Ammon's horn (tissue), 1 donor: Measurements from ENCODE around the gene FBXW9.
"Not testable (repeated sequence)": the region's sequence is repeated elsewhere in the genome, so short reads cannot be mapped to it uniquely, and the experiment has no call there.

ENCODE experiments used
- DNase-seq: peaks from one replicate; pipeline ENCODE4 v3.0.0-alpha.2; 2016; ENCODE audit warnings: low spot score

The FBXW9 gene

DNA sequence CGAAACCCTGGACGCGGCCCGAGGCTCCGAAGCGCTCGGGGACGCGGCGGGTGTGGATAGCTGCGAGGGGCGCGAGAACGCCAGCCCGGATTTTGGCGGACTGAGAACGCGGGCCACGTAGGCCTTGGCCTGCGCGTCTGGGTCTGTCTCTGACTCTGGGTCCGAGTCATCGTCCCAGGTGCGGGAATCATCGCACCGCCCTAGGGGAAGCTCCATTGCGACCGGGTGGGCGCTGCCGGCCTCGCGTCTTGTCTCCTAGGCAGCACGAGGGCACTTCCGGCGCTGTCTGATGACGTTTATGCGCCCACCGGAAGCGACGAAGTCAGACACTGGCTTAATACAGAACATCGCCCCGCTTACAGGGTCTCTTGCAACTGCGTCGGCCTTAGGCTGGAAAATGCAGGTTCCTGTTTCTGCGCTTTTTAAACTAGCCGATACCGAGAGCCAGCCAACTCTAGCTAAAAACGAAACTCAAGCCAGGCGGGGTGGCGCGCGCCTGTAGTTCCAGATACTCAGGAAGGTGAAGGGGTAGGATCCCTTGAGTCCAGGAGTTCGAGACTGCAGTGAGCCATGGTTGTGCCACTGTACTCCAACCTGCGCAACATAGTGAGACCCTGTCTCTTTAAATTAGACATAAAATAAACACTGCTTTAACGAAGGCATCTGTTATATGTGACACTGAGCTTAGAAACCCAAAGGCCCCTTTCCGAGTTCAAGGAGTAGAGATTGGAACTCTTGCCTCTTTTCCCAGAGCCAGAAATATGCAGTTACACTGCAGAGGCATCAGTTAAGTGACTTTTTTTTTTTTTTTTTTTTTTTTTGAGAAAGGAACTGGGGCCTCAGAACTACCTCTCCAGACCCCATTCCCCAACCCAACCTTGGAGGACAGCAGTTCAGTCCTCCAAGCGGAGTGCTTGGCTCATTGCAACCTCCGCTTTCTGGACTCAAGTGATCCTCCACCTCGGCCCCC lies at the start of gene FBXW9:
Gene FBXW9 (minus strand): TSS at position 266 of the 970 bp plus-strand sequence. CDS start 50 bp downstream, at position 216.
- DNase-seq: peak; percentile 97

DNA sequence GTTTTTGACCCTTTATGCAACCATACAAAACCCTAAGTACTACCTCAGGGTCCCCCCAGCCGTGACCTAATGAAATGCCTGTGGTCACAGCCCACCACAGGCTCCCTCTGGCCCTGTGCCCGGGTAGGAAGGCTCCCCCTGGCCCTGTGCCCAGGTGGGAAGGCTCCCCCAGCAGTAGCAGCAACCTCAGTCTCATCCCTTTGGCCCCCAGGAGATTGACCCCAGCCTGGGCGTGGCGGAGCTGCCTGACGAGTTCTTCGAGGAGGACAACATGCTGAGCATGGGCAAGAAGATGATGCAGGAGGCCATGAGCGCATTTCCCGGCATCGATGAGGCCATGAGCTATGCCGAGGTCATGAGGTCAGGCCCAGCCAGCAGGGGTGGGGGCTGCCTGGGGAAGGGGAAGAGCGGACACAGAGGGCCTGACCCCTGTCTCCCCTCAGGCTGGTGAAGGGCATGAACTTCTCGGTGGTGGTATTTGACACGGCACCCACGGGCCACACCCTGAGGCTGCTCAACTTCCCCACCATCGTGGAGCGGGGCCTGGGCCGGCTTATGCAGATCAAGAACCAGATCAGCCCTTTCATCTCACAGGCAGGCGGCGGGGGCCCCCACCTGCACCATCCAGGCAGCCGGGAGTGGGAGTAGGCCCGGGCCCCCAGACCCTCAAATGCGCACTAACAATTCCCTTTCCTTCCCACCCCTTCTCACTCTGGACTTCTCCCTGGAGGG lies 48.9 kb upstream of the FBXW9 start:
- DNase-seq: no peak

DNA sequence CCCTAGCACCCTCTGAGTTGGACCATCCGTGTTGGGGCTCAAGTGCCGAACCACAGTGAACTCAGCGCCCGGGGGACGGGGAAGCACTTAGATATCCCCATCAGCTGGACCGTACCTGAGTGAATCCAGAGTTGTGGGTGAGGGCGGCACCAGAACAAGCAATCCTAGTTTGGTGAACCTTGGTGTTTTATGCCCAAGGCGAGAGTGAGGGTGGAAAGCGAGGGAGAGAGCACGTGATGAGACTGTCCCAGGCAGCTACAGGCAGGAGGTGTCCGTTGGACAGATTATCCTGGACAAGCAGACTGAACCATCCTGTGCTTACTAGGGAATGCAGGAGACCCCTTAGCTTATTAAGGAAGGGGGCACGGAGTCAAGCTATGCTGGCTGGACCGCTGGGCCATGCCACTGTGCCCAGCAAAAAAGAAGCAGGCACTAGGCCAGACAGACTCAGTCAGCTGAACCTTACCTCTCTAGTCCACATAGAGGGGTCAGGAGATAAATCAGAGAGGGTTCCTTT lies 41.5 kb upstream of the FBXW9 start:
- DNase-seq: no peak

DNA sequence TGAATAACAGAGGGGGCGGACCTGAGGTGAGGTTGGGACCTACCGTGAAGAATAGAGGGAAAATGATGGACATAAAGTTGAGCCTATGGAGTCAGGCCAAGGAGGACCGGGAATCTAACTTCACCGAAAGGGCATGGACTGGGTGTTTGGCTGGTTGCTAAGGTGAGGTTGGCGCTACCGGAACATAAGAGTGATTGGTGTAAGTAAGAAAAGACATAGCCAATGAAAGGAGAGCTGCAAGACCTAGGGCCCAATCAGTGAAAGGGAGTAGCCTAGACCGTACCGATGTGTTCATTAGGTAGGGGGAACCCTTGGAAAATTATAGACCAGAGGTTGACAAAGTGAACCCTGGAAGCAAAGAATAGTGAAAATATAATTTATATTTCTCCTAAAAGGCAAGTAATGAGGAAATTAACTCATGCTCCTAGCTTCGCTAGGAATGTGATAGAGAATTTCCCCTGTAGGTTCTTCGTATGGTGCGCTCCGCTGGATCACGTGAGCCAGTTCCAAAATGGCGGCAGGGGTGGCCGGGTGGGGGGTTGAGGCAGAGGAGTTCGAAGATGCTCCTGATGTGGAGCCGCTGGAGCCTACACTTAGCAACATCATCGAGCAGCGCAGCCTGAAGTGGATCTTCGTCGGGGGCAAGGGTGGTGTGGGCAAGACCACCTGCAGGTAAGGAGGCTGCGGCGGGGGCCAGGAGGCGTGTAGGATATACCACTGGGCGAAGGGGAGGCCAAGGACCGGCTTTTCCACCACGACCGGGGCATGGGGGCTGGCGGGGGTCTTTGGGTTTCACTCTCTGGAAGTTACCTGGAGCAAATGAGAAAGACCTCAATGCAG lies 40.8 kb upstream of the FBXW9 start, which contains the start of gene GET3:
Gene GET3 (plus strand): TSS at position 503 of the 840 bp plus-strand sequence. CDS start 9 bp downstream, at position 512.
- DNase-seq: peak; percentile 99

DNA sequence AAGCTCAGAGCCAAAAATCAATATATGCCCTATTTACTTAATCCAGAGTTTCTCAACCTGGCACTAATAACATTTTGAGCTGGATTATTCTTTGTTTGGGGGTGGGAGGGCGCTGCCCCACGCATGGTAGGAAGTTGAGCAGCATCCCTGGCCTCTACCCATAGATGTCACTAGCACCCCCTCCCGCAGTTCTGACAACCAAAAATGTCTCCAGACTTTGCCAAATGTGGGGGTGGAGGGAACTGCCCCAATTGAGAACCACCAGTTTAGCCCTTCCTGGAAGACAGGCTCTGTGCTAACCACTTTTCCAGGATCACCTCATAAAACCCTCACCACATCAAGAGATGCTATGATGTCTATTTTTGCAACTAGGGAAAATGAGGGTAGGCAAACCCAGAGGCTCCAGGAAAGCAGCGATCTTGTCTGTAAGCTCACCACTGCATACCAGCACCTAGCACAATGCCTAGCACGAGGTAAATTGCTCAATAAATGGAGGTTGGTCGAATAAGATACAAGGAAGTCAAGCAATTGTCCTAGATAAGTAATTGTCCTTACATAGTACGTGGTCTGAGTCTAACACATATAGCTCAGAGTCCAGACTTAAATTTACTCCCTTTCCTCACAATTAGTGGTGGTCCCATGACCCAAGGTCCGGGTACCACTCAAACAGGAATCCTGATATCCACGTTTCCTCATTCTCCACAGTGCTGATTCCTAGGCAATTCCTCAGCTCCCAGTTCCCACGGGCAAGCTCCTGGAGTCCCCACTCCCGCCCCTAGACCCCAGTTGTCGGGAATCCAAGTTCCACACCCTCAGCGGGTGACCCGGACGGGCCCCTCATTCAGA lies 37.2 kb upstream of the FBXW9 start:
- DNase-seq: peak; percentile 23

DNA sequence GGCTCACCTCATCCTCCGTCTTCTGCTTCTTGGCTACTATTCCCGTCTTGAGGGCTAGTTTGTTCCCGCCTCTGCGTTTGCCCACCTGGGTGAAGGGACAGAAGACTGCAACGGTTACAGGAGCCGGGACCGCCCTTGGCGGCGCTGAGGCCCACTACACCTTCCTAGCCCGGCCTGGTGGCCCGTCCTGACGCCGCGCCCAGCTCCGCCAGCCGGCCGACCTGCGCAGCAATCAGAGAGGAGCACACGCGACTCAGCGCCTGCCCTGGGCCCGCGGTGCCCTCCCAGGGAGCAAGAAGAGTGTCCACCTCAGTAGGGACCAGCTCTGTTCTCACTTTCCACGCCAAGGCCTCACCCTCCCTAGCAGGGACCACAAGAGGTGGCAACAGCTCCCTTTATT lies 34.9 kb upstream of the FBXW9 start:
- no peak for DNase-seq

DNA sequence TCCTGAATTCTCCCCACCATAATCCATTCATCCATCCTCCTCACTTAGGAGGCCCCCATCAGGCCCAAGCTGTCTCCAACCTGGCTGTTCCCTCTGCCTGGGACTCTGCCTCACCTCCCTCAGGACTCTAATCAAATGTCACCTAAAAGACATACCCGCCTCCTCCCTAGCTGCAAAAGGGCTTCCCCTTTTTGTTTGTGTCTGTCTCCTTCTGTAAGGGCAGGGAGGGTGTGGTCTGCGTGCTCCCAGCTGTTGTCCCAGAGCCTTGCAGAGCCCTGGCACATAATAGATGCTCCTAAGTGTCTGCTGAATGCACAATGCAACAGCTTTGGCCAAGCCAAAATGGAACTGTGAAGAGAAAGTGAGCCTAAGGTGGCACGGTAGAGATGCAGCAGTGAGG lies 33.6 kb upstream of the FBXW9 start:
- DNase-seq: no peak

DNA sequence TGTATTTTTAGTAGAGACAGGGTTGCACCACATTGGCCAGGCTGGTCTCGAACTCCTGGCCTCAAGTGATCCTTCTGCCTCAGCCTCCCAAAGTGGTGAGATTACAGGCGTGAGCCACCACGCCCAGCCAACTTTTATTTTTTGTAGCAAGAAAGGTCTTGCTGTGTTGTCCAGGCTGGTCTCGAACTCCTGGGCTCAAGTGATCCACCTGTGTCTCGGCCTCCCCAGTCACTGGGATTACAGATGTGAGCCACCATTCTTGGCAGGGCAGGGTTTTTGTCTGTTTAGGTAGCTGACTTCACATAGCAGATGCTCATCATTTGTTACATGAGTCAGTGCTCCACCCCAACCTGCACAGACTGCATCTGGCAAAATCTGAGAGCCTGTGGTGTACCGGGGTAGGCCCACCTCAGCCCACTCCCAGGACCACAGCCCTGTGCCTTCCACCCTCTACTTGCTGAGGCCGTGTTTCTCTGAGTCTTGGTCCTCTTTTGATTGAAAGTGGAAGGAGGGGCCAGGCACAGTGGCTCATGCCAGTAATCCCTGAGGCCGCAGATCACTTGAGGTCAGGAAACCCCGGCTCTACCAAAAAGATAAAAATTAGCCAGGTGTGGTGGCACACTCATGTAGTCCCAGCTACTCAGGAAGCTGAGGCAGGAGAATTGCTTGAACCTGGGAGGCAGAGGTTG lies 31.5 kb upstream of the FBXW9 start:
- DNase-seq: no peak

DNA sequence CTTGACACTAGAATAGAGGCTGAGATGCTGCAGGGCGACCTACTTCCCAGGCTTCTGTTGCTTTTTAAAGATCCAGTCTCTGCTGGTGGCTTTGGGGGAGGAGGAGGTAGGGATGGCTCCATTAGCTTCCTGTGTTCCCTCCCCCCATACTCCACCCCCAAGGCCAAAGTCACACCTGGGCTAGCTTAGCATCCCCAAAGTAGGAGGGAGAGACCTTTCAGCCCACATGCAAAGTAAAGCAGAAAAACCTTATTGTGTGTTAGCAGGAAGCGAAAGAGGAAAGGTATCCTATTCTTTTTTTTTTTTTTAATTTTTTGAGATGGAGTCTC lies 30.5 kb upstream of the FBXW9 start:
- no peak for DNase-seq

DNA sequence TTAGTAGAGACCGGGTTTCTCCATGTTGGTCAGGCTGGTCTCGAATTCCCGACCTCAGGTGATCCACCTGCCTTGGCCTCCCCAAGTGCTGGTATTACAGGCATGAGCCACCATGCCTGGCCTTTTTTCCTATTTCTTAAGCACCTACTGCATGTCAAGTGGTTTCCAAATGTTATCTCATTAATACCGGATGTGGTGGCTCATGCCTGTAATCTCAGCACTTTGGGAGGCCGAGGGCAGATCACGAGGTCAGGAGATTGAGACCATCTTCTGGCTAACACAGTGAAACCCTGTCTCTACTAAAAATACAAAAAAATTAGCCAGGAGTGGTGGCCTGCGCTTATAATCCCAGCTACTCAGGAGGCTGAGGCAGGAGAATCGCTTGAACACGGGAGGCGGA lies 29.2 kb upstream of the FBXW9 start:
- not testable (repeated sequence) for DNase-seq

DNA sequence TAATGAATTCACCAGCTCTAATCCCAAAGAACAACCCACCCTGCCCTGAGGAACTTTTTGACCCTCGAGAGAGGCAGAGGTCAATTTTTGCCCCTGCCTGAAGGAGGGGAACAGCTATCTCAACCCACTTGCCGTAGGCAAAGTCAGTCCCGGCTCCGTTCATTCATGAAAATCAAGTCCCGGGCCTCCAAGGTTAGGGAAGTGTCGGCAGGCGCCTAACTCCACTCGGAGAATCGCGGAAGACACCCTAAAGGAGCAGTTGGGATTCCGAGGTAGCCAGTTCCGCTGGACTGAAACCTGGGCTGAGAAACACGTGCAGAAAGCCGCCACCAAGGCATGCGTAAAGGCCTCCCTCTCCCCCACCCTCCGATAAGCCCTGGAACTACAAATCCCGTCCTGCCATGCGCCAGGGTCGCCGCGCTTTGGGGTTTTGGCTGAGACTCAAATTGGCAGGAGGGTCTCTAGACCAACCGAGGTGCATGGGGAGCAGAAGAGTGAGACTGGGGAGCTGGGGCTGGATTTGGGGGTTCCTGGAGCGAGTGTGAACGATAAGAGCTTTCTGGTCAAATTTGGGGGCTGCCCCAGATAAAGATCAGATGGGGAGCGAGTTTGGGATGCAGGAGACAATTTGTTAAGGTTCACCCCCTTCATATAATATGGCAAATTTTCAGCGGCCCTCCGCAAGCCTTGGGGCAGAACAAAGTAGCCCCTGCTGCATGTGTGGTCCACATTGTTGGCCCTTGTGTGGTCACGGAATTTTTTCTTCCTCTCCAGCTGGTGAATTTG lies 27.4 kb upstream of the FBXW9 start, which contains the start of gene TNPO2:
Gene TNPO2 (minus strand): TSS at position 292 of the 786 bp plus-strand sequence. CDS start 2,955 bp downstream, outside the sequence.
- peak; percentile 73 for DNase-seq

DNA sequence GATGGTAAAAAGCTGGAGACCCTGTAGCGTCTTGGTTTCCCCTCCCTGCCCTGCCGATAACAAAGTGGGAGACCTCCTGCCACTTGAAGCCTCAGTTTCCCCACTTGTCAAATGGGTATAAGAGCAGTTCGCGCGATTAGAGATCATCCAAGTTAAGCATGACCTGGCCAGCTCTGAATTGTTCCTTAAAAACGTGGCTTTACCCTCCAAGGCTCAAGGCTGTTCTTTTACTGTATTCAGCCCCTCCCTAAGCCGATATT lies 26.9 kb upstream of the FBXW9 start:
- no peak for DNase-seq

DNA sequence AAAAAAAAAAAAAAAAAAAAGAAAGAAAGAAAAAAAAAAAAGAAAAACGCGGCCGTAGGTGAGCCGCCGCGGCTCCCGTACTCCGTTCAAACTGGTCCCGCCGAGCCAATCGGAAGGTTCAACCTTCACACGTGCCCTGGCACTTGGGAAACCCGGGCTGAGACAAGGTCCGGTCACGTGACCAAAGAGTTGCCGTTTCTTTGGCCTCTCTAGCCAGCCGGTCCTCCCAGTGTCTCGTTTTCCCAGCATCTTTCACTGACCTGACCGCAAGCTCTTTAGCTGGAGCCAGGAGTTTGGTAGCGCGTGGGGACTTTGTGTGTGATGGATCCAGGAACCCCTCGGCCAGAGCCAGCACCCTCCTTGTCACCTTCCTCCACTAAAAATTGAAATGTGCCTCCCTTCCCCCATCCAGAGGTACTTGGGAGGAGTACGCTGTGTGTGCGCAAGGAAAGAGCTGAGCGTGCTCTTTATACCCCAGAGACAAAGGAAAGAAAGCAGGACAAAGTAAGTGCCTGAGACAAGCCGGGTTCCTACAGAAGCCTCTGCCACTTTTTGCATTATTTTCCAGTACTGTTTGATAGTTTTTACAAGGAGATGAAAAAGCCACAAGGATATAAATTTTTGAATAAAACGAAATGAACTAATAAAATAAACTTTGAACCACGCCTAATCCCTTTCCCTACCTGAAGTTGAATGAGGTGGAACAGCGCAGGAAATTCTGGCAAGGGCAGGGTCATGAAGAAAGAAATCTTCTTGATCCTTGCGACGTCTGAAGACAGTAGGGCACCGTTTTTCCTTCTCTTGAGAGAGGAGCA lies 26.3 kb upstream of the FBXW9 start:
- peak; percentile 98 for DNase-seq

DNA sequence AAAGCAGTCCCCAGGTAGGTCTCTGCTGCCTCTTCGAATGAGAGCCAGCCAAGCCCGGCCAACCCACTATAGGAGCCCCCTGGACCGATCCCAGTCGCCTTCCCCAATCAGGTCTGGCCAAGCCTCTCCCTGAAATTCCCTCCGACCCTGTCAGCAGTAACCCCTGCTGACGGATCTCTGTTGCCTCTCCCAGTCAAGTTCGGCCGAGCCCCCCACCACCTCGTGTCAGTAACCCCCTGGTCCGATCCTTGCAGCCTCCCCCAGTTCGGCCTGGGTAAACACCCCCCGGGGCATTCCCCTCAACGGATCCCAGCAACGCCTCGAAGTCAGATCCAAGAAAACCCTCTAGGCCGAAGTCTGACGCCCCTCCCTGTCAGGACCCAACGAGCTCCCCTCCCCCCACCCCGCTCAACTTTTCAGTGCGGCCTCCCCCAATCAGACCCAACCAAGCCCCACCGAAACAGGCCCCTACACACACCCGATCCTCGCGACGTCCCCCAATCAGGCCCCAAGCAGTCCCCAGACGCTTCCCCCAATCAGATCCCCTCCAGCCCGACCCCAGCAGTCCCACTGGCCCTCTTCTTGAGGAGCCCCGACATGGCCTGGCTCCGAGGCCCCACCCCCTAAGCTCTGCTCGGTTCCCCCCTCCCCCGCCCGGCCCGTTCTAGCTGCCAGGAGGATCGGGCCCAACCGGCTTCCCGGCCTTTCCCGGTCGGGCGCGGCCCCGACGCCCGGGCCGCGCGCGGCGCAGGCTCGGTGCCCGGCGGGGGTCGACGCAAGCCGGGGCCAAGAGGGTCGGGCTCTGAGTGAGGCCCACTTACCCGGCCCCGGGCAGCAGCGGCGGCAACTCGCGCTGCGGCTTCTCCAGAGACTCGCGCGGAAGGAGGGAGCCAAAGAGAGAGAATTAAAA lies 25.5 kb upstream of the FBXW9 start:
- DNase-seq: peak; percentile 49

DNA sequence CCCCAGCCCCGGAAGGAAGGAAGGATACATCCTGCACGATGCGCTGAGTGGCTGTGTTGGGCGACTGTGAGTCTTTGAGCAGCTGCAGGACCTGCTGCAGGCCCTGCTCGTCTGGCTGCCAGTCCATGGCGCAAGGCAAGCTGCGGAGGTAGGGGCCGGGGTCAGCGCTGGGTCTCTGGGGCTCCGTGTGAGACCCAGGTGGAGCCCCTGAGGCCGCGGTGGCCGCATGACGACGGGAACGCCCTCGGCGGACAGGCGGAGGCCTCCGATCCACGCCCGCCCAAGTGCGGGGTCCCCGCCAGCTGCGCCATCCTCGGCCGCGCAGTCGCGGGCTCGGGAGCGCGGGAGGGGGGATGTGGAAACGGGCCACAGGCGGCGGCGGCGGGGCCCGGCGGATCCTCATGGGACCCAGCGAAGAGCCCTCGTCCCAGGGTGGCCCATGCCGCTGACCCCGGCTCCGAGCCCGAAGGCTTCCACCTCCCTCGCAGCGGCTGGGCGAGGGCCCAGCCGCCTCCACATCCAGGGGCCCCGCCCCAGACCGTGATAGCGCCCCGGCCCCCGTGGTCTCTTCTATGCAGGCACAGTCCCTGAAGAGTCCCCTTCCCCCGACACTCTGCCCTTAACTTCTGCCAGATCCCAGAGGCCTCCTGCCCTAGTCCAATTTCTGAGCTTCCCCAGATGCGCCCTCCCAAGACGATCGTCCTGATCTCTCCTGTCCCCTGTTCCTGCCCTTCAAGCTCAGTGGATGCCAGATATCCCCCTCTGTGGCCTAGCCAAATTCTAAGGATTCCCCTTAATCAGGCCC lies 24.6 kb upstream of the FBXW9 start:
- no peak for DNase-seq

DNA sequence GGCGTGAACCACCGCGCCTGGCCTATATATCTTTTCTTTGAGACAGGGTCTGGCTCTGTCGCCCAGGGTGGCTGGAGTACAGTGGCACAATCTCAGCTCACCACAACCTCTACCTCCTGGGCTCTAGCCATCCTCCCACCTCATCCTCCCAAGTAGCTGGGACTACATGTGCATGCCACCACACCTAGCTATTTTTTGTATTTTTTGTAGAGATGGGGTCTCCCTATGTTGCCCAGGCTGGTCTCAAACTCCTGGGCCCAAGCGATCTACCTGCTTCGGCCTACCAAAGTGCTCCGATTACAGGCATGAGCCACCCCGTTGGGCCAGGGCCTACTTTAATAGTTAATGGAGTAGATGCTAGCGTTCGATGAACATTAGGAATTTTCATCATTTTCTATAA lies 23.9 kb upstream of the FBXW9 start:
- DNase-seq: no peak

DNA sequence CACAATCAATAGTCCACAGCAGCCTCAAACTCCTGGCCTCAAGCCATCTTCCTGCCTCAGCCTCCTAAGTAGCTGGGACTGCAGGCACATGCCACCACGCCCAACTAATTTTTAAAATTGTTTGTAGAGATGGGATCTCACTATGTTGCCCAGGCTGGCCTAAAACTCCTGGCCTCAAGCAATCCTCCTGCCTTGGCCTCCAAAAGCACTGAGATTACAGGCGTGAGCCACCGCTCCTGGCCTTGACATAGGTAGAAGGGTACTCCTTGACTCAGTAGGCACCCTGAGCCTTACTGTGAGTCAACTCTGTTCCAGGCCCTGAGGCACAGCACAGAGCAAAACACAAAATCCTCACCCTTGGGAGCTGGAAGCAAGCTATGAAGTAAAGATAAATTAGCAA lies 19.5 kb upstream of the FBXW9 start:
- DNase-seq: no peak
